ENCODE data around the gene UPB1. TPM values are rescaled to one million over a fixed set of nuclear protein-coding genes. Genes with fewer than 3 reads are reported as not detected.

UPB1 gene
- total and polyA plus RNA-seq, 12 donors: 0.11 to 2.2 (median 0.34) TPM; not detected in 1

DNA sequence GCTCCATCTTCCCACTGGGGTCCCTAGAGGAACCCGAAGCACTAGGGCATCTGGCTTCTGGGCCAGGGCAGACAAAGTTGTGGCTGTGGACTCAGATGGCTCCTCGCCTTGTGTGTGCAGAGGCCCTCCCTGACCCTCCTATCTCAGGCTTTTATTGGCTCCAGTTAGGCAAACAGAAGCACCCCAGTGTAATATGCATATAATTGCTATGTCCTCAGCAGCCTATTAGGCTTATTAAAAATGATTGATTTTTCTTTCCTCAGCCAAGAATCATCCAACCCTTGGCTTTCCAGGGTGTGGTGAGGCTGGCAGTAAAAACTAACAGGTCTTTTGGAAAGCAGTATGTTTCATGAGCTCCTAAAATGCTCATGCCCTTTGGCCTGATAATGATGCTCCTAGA, 22.3 kb downstream of the UPB1 start:
- no peak for DNase-seq
- WGBS, 4 donors: 83 to 94% (median 88%) methylated on average over 2 of the region's 2 CpGs
- Histone ChIP-seq H3K27me3 (no peaks in the 10 kb centered on the region), H3K27ac (no peak overlapping the region), H3K4me1 (replicated peaks in 1 of 2) (peaks cover 0 to 2% of the 10 kb centered on the region in 2 donors), H3K9me3 (replicated peaks in 1 of 3) (no peaks in the 10 kb centered on the region), H3K36me3 (replicated peaks in 1 of 2) (no peaks in the 10 kb centered on the region), H3K4me3 (no peak overlapping the region)
- TF ChIP-seq, protein P1, sequence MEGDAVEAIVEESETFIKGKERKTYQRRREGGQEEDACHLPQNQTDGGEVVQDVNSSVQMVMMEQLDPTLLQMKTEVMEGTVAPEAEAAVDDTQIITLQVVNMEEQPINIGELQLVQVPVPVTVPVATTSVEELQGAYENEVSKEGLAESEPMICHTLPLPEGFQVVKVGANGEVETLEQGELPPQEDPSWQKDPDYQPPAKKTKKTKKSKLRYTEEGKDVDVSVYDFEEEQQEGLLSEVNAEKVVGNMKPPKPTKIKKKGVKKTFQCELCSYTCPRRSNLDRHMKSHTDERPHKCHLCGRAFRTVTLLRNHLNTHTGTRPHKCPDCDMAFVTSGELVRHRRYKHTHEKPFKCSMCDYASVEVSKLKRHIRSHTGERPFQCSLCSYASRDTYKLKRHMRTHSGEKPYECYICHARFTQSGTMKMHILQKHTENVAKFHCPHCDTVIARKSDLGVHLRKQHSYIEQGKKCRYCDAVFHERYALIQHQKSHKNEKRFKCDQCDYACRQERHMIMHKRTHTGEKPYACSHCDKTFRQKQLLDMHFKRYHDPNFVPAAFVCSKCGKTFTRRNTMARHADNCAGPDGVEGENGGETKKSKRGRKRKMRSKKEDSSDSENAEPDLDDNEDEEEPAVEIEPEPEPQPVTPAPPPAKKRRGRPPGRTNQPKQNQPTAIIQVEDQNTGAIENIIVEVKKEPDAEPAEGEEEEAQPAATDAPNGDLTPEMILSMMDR (IDR thresholded peaks at IDR 0.05): no peak
- no peak for TF ChIP-seq POLR2A (IDR thresholded peaks at IDR 0.05)
- intact Hi-C loops (cut with DNase I): no loop called here

DNA sequence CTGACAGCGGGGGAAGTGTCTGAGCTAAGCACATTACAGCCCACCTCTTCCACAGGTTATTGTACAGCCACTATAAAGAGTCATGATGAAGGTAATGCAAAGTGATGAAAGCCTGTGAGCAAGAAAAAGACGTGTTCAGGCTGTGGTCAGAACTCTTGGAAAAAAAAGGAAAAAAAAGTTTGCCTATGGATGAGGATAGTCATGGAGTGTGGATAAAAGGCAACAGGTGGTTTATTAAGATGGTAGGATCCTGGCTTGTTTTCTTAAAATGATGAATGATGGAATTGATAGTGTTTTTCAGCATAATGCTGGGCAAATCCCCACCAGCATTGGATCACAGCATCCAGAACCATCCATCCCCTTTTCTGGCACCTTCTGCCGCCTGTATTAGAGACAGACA, 23.1 kb downstream of the UPB1 start:
- H3K27ac ChIP-seq: no peak overlapping the region
- no peaks in the 10 kb centered on the region for H3K4me1 ChIP-seq (replicated peaks in 1 of 2)
- no peaks in the 10 kb centered on the region for H3K36me3 ChIP-seq (replicated peaks in 1 of 2)
- no peak for DNase-seq
- H3K9me3 ChIP-seq (replicated peaks in 1 of 3): no peaks in the 10 kb centered on the region
- H3K27me3 ChIP-seq: no peaks in the 10 kb centered on the region
- no peak for TF ChIP-seq POLR2A (IDR thresholded peaks at IDR 0.05)
- TF ChIP-seq, protein P1 (IDR thresholded peaks at IDR 0.05): no peak
- no peak overlapping the region for H3K4me3 ChIP-seq
- intact Hi-C loops (cut with DNase I): no loop called here
- WGBS, 4 donors: 85 to 94% (median 89%) methylated on average over 3 of the region's 3 CpGs

DNA sequence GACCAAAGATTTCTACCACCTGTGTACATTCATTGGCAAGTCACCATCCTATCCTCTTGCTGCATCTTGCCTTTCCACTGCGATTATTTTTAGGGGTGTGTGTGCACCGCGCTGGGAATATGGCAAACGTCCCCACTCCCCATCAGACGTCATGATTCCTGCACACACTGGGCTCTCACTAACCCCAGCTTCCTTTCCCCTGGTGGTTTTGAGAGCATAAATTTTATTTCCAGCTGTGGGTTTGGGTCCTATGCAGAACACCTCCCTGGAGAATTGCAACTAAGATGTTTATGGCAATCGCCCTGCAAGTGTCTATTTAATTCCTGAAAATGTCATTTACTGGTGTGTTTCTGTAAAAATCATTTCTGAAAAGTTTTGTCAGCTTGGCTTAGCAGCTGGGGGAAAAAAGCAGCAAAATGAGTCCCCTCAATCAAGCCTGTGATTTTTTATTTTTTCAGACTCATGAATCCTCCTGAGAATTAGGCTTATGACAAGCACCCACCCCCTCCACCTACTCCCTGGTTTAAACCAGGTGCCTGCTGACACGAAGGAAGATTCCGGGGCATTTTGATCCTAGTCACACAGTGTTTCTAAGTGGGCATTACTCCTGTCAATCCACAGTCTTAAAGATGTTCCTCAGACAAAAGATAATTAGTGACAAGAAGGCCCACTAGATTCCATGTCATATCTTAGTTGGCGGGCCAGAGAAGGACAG, 23.8 kb downstream of the UPB1 start:
- Histone ChIP-seq H3K36me3 (replicated peaks in 1 of 2) (no peaks in the 10 kb centered on the region), H3K27me3 (no peaks in the 10 kb centered on the region), H3K9me3 (replicated peaks in 1 of 3) (no peaks in the 10 kb centered on the region), H3K27ac (no peak overlapping the region), H3K4me1 (replicated peaks in 1 of 2) (peaks cover 0 to 6% of the 10 kb centered on the region in 2 donors), H3K4me3 (no peak overlapping the region)
- intact Hi-C loops (cut with DNase I): no loop called here
- TF ChIP-seq POLR2A (IDR thresholded peaks at IDR 0.05): no peak
- TF ChIP-seq, protein P1 (IDR thresholded peaks at IDR 0.05): no peak
- no peak for DNase-seq
- 73 to 81% (median 75%) methylated on average over 8 to 9 of the region's 9 CpGs for WGBS, 4 donors

DNA sequence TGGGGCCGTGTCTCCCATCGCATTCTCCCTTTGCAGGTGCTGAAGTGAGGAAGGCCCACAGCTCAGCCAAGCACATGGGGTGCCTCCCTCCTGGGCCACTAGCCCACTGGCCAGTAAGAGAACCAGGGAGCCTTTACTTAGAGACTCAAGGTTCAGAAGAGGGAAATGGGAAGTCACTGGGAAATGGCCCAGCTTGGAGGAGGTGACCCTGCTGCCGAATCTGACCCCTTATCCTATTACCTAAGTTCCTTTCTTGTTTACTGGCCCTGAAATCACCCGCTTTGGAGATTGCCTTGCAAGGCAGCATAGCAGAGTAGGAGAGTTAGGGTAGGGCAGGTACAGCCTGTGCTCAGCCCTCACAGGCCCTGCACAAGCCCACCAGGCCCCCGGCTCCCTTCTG, 24.4 kb downstream of the UPB1 start:
- Histone ChIP-seq H3K9me3 (replicated peaks in 1 of 3) (no peaks in the 10 kb centered on the region), H3K4me1 (replicated peaks in 1 of 2) (peaks cover 0 to 6% of the 10 kb centered on the region in 2 donors), H3K36me3 (replicated peaks in 1 of 2) (no peaks in the 10 kb centered on the region), H3K4me3 (no peak overlapping the region), H3K27ac (no peak overlapping the region), H3K27me3 (no peaks in the 10 kb centered on the region)
- 73 to 93% (median 89%) methylated on average over 3 to 5 of the region's 5 CpGs for WGBS, 4 donors
- intact Hi-C loops (cut with DNase I): no loop called here
- DNase-seq: no peak
- no peak for TF ChIP-seq POLR2A (IDR thresholded peaks at IDR 0.05)

DNA sequence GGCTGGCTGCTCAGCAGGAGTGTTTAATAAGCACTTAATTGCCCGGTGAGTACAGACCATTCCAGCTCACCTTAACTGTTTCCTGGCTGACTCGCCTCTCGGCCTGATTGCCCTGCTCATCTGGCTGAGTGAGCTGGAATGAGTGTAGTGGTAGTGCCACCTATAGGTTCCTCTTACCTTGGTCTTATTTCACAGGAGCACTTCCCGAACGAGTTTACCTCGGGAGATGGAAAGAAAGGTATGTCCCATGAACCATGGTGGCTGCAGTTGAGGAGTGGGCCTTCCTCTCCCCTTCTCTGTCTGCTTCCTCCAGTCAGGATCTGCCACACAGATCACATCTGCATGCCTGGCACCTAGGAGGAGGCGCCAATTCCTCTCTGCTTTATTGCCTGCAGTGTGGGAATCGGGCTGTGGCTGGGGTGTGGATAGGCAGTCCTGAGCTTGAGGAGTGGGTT, 26.7 kb downstream of the UPB1 start:
- 36 to 42% (median 37%) methylated on average over 8 of the region's 8 CpGs for WGBS, 4 donors

More for the DNA sequence above, 26.7 kb downstream of the UPB1 start:
- intact Hi-C loops (cut with DNase I): loop anchor here (5.0 to 10.0 kb wide), 2 partner anchors 100 to 197 kb away; no protein-coding TSS in a partner anchor
- Histone ChIP-seq H3K36me3 (replicated peaks in 1 of 2) (no peaks in the 10 kb centered on the region), H3K4me3 (no peak overlapping the region), H3K27me3 (no peaks in the 10 kb centered on the region), H3K9me3 (replicated peaks in 1 of 3) (no peaks in the 10 kb centered on the region), H3K27ac (no peak overlapping the region), H3K4me1 (replicated peaks in 1 of 2) (peaks cover 0 to 6% of the 10 kb centered on the region in 2 donors)
- TF ChIP-seq POLR2A (IDR thresholded peaks at IDR 0.05): no peak
- TF ChIP-seq, protein P1 (IDR thresholded peaks at IDR 0.05): peak in 5 of 6 experiments; percentile 27 to 48 (median 36)
- DNase-seq: peak in 2 of 7 donors; percentile 23 to 82

All from adrenal gland (tissue), 12 donors.